HepG2 (cell line): Measurements from ENCODE around the gene TTLL13. TPM values are rescaled to one million over a fixed set of nuclear protein-coding genes. Genes with fewer than 3 reads are reported as not detected.

Experiments
- KAT8 ChIP-seq: IDR thresholded peaks from 2 replicates; pipeline ENCODE4 v1.6.1; 2016; ENCODE audit warnings: missing genetic modification reagents, missing compliant biosample characterization
- MAFG ChIP-seq: sonication (generic); formaldehyde crosslinking; IDR thresholded peaks from 2 replicates; pipeline ENCODE4 v1.5.1; 2020; ENCODE audit warnings: mild to moderate bottlenecking, missing genetic modification reagents
- MIER2 ChIP-seq: IDR thresholded peaks from 2 replicates; pipeline ENCODE4 v1.6.1; 2016; ENCODE audit warnings: missing biosample characterization, missing genetic modification reagents
- MIER3 ChIP-seq: IDR thresholded peaks from 2 replicates; pipeline ENCODE4 v1.6.1; 2016; ENCODE audit warnings: missing compliant biosample characterization, borderline replicate concordance
- MZF1 ChIP-seq: sonication (generic); formaldehyde crosslinking; IDR thresholded peaks from 2 replicates; pipeline ENCODE4 v1.8.1; 2023; ENCODE audit warnings: mild to moderate bottlenecking, missing genetic modification reagents, borderline replicate concordance
- RARA ChIP-seq: IDR thresholded peaks from 2 replicates; pipeline ENCODE4 v1.6.1; 2016; ENCODE audit warnings: missing genetic modification reagents, missing compliant biosample characterization
- RFXANK ChIP-seq: IDR thresholded peaks from 2 replicates; pipeline ENCODE4 v1.6.1; 2016
- TCF7L2 ChIP-seq: IDR thresholded peaks from 2 replicates; pipeline ENCODE4 v1.6.1; 2011; ENCODE audit warnings: mild to moderate bottlenecking, low read depth, low read length, moderate library complexity
- ZNF280D ChIP-seq: sonication (generic); formaldehyde crosslinking; IDR thresholded peaks from 2 replicates; pipeline ENCODE4 v1.5.1; 2020; ENCODE audit warnings: mild to moderate bottlenecking, missing genetic modification reagents
- ZNF558 ChIP-seq: sonication (generic); formaldehyde crosslinking; IDR thresholded peaks from 2 replicates; pipeline ENCODE4 v1.9.0; 2022; ENCODE audit warnings: mild to moderate bottlenecking, missing genetic modification reagents, borderline replicate concordance
- ZNF777 ChIP-seq: sonication (generic); formaldehyde crosslinking; IDR thresholded peaks from 2 replicates; pipeline ENCODE4 v1.4.0; 2020; ENCODE audit warnings: missing genetic modification reagents
- polyA plus RNA-seq, 8 experiments: library from polyadenylated mRNA; depleted of rRNA in 3 of 8; stranded (reverse) in 7 of 8; unstranded in 1 of 8; fragments of >200 nt; fragmentation: Illumina TruSeq in 4 of 8; extraction: Trizol in 4 of 8; gene quantifications; 2 replicates each; pipeline versions ENCODE4 v1.2.1 to v1.2.3, GENCODE V29; 2011 to 2016; ENCODE audit warnings: low read depth in 4 of 8, missing spikeins in 1 of 8, mixed read lengths in 1 of 8; ENCODE audit not compliant: insufficient read depth in 1 of 8
- total RNA-seq, 5 experiments: library from RNA; depleted of rRNA; stranded (reverse); fragments of >200 nt; fragmentation: Illumina TruSeq; extraction: Trizol; gene quantifications; 2 replicates each; pipeline ENCODE4 v1.2.3, GENCODE V29; 2016; ENCODE audit warnings: low read depth in 1 of 5
- TF ChIP-seq, protein P1 (sequence below): sonication (generic); formaldehyde crosslinking; conservative IDR thresholded peaks from 2 replicates; pipeline ENCODE4 v1.8.0; 2022; ENCODE audit warnings: mild to moderate bottlenecking, moderate library complexity, missing genetic modification reagents
- TF ChIP-seq, protein P2 (sequence below): sonication (generic); formaldehyde crosslinking; IDR thresholded peaks from 2 replicates; pipeline ENCODE4 v1.4.0; 2020; ENCODE audit warnings: mild to moderate bottlenecking, missing genetic modification reagents
- TF ChIP-seq, protein P3 (sequence below): sonication (generic); formaldehyde crosslinking; IDR thresholded peaks from 2 replicates; pipeline ENCODE4 v1.4.0; 2020; ENCODE audit warnings: mild to moderate bottlenecking, missing genetic modification reagents
- TF ChIP-seq, protein P4 (sequence below): sonication (generic); formaldehyde crosslinking; IDR thresholded peaks from 2 replicates; pipeline ENCODE4 v1.4.0; 2020; ENCODE audit warnings: missing genetic modification reagents

The TTLL13 gene
- total and polyA plus RNA-seq, 2 of the 13 experiments (the other 11 are each of a cell fraction or from before 2014, with no cell fraction given): 0.07 to 0.29 TPM

DNA sequence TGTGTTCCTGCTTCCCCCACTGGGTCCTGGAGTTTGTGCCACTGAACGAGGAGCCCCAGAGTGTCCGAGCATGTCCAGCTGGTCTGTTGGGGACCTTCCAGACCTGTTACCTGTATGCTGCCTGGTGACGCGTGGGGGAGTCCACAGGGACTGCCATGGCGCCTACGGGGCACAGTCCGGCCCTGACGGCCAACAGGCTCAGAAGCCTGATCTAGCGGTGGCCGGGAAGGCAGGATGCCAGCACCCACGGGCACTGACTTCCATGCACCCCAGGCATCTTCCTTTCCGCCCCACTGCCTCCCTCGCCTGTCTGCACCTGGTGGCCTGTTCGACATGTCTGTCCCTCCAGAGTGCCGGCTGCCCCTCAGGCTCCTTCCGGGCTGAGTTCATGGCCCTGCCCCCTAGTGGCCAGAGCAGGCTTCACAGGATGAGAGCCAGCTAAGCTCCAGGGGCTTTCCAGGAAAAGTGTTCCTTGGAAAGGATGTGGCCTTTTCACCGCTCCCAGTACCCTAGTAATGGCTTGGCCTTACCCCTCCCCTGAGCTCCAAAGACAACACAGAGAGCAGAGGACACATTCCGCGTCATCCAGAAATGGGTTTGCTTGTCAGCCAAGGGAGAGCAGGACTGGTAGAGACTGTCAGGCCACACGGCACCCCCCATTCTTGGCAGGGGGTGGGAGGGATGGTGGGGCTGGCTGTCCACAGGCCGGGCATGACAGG, 51.8 kb downstream of the TTLL13 start (continued):
- 0 out of 2 replicates have a peak, but pooled peaks have one; percentile 40 for TF ChIP-seq ZNF280D (CRISPR knock-in tag)
- TF ChIP-seq MIER2 (CRISPR knock-in tag): no peak
- TF ChIP-seq, protein P1, sequence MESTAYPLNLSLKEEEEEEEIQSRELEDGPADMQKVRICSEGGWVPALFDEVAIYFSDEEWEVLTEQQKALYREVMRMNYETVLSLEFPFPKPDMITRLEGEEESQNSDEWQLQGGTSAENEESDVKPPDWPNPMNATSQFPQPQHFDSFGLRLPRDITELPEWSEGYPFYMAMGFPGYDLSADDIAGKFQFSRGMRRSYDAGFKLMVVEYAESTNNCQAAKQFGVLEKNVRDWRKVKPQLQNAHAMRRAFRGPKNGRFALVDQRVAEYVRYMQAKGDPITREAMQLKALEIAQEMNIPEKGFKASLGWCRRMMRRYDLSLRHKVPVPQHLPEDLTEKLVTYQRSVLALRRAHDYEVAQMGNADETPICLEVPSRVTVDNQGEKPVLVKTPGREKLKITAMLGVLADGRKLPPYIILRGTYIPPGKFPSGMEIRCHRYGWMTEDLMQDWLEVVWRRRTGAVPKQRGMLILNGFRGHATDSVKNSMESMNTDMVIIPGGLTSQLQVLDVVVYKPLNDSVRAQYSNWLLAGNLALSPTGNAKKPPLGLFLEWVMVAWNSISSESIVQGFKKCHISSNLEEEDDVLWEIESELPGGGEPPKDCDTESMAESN (CRISPR knock-in tag): peak; percentile 78
- no peak for TF ChIP-seq ZNF558
- no peak for TF ChIP-seq MZF1 (CRISPR knock-in tag)
- TF ChIP-seq, protein P2, sequence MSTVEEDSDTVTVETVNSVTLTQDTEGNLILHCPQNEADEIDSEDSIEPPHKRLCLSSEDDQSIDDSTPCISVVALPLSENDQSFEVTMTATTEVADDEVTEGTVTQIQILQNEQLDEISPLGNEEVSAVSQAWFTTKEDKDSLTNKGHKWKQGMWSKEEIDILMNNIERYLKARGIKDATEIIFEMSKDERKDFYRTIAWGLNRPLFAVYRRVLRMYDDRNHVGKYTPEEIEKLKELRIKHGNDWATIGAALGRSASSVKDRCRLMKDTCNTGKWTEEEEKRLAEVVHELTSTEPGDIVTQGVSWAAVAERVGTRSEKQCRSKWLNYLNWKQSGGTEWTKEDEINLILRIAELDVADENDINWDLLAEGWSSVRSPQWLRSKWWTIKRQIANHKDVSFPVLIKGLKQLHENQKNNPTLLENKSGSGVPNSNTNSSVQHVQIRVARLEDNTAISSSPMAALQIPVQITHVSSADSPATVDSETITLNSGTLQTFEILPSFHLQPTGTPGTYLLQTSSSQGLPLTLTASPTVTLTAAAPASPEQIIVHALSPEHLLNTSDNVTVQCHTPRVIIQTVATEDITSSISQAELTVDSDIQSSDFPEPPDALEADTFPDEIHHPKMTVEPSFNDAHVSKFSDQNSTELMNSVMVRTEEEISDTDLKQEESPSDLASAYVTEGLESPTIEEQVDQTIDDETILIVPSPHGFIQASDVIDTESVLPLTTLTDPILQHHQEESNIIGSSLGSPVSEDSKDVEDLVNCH (CRISPR knock-in tag): no peak
- TF ChIP-seq, protein P3, sequence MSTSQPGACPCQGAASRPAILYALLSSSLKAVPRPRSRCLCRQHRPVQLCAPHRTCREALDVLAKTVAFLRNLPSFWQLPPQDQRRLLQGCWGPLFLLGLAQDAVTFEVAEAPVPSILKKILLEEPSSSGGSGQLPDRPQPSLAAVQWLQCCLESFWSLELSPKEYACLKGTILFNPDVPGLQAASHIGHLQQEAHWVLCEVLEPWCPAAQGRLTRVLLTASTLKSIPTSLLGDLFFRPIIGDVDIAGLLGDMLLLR (CRISPR knock-in tag): no peak
- TF ChIP-seq KAT8 (CRISPR knock-in tag): 0 out of 2 replicates have a peak, but pooled peaks have one; percentile 36
- TF ChIP-seq, protein P4, sequence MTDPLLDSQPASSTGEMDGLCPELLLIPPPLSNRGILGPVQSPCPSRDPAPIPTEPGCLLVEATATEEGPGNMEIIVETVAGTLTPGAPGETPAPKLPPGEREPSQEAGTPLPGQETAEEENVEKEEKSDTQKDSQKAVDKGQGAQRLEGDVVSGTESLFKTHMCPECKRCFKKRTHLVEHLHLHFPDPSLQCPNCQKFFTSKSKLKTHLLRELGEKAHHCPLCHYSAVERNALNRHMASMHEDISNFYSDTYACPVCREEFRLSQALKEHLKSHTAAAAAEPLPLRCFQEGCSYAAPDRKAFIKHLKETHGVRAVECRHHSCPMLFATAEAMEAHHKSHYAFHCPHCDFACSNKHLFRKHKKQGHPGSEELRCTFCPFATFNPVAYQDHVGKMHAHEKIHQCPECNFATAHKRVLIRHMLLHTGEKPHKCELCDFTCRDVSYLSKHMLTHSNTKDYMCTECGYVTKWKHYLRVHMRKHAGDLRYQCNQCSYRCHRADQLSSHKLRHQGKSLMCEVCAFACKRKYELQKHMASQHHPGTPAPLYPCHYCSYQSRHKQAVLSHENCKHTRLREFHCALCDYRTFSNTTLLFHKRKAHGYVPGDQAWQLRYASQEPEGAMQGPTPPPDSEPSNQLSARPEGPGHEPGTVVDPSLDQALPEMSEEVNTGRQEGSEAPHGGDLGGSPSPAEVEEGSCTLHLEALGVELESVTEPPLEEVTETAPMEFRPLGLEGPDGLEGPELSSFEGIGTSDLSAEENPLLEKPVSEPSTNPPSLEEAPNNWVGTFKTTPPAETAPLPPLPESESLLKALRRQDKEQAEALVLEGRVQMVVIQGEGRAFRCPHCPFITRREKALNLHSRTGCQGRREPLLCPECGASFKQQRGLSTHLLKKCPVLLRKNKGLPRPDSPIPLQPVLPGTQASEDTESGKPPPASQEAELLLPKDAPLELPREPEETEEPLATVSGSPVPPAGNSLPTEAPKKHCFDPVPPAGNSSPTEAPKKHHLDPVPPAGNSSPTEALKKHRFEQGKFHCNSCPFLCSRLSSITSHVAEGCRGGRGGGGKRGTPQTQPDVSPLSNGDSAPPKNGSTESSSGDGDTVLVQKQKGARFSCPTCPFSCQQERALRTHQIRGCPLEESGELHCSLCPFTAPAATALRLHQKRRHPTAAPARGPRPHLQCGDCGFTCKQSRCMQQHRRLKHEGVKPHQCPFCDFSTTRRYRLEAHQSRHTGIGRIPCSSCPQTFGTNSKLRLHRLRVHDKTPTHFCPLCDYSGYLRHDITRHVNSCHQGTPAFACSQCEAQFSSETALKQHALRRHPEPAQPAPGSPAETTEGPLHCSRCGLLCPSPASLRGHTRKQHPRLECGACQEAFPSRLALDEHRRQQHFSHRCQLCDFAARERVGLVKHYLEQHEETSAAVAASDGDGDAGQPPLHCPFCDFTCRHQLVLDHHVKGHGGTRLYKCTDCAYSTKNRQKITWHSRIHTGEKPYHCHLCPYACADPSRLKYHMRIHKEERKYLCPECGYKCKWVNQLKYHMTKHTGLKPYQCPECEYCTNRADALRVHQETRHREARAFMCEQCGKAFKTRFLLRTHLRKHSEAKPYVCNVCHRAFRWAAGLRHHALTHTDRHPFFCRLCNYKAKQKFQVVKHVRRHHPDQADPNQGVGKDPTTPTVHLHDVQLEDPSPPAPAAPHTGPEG (CRISPR knock-in tag): no peak
- TF ChIP-seq MAFG (CRISPR knock-in tag): no peak
- no peak for TF ChIP-seq TCF7L2
- TF ChIP-seq RARA (CRISPR knock-in tag): peak; percentile 84
- TF ChIP-seq MIER3 (CRISPR knock-in tag): no peak
- TF ChIP-seq RFXANK (CRISPR knock-in tag): no peak
- TF ChIP-seq ZNF777 (CRISPR knock-in tag): 0 out of 2 replicates have a peak, but pooled peaks have one; percentile 18
